GM18951 (cell line): Measurements from ENCODE around the gene CNDP1.

Source experiments
- POLR2A ChIP-seq: IDR thresholded peaks from 4 replicates; pipeline ENCODE4 v1.6.1; 2011; ENCODE audit warnings: mild to moderate bottlenecking; ENCODE audit not compliant: insufficient read length, insufficient read depth; ENCODE audit errors: extremely low read depth
- in situ Hi-C: fragments of 300-500 bp; cut with MboI; formaldehyde crosslinking; loops from one replicate; pipeline ENCODE4 v1.12.0; 2022; ENCODE audit warnings: low sequenced_read_pairs, mixed read lengths, inconsistent platforms; ENCODE audit not compliant: unreplicated experiment

CNDP1 gene

DNA sequence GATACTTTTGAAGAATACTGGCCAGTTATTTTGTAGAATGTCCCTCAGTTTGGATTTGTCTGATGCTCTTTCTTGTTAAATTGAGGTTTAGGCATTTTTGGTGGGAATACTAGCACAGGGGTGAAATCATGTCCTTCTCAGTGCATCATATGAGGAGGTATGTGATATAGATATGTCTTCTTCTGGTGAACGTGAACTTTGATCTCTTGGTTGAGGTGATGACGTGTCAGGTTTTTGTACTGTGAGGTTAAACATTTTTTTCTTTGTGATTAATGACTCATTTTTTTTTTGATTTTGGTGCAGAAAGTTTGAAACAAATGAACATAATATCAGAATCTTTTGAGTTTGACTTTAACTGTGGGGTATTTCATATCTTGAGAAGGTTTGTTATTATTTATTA is 74.4 kb downstream of the CNDP1 start:
- in situ Hi-C loops = loop anchor here (25.0 kb wide), 1 partner anchor 1754 kb away; no protein-coding TSS in a partner anchor
- TF ChIP-seq POLR2A = no peak

GRCh38 chr18:74609535-74609934 is 75.2 kb downstream of the CNDP1 start:
- in situ Hi-C loops = loop anchor here (25.0 kb wide), 1 partner anchor 1753 kb away; no protein-coding TSS in a partner anchor
- no peak for TF ChIP-seq POLR2A

GRCh38 chr18:74610051-74610615 is 75.8 kb downstream of the CNDP1 start:
- in situ Hi-C loops = loop anchor here (25.0 kb wide), 1 partner anchor 1752 kb away; no protein-coding TSS in a partner anchor

DNA sequence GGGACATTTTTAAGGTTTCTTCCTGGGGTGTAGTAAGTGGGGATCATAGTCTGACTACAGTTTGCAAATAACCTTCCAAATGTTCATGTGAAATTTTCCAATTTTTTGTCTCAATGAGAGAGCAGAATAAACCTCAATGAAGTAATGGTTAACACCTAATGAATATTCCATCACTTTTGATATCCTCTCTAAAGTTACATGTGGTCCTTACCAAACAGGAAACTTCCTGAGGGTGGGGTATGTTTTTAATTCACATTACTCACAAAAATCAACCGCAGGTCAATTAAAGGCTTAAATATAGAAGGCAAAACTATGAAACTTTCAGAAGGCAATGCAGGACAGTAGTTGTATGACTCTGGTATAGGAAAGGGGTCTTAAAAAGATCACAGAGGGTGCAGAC is 76.6 kb downstream of the CNDP1 start:
- no peak for TF ChIP-seq POLR2A
- in situ Hi-C loops = loop anchor here (25.0 kb wide), 1 partner anchor 1751 kb away; no protein-coding TSS in a partner anchor

More at GRCh38 chr18:74610051-74610615, 75.8 kb downstream of the CNDP1 start:
- TF ChIP-seq POLR2A = no peak

DNA sequence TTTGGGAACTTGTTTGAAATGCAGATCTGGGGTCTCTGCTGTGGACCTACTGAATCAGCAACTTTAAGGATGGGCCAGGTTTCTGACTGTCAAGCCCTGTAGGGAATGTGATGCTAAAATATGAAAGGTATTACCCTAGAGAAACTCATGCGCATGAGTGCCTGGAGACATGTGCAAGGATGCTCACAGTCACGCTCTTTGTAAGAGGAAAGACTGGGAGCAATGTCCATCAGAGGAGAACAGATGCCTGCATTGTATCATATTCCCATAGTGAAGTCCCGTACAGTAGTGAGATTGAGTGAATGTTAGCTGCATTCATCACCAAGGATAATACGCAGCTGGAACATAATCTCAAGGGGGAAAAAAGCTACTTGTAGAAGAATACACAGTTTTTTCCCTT is 77.5 kb downstream of the CNDP1 start:
- in situ Hi-C loops = loop anchor here (25.0 kb wide), 1 partner anchor 1751 kb away; no protein-coding TSS in a partner anchor

DNA sequence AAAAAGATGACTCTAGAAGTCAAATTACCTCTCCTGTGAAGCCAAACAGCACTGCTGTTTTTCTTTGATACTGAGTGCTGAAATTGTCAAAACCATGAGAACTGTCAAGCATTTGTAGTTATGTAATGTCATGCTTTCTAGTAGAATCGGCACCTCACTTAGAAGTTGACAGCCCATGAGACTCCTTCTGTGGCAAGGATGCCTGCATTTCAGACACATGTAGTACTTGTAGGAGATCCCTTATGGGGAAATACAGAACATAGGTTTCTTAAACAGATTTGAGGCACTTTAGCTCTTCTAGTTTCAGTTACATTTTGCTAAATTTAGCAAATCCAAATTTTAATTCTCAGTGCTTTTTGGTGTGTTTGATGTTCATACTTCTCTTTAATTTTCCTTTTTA is 79.1 kb downstream of the CNDP1 start:
- in situ Hi-C loops = loop anchor here (25.0 kb wide), 1 partner anchor 1749 kb away; no protein-coding TSS in a partner anchor
- no peak for TF ChIP-seq POLR2A

More for the DNA sequence above, 77.5 kb downstream of the CNDP1 start:
- TF ChIP-seq POLR2A = no peak

DNA sequence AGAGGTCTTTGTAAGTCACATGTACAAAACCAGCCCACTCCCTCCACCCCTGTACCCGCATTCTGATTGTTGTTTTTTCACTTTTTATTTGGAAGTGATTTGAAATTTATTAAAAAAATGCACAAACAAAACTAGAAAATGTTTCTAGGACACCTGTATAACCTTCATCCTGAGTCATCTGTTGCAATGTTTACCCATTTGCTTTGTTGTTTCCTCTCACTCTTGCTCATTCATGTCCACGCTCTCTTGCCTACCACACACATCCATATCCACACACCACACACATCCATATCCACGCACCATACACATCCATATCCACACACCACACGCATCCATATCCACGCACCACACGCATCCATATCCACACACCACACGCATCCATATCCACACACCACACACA is 82.2 kb downstream of the CNDP1 start:
- TF ChIP-seq POLR2A = no peak
- in situ Hi-C loops = loop anchor here (25.0 kb wide), 1 partner anchor 1746 kb away; no protein-coding TSS in a partner anchor

DNA sequence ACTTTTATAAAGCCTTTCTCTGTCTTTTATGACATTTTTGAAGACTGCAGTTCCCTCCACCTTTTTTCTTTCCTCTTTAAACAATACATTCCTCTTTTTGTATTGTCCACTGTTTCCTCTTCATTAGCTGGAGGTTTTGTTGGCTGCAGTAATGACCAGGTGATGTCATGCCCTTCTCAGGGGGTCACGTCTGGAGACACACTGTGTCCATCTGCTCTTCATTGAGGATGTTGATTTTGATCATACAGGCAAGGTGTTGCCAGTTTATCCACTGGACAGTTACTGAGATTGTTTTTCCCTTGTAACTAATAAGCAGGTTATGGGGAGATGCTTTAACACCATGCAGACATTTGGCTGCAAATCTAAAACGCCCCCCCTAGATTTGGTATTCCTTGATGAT is 83.2 kb downstream of the CNDP1 start:
- in situ Hi-C loops = loop anchor here (25.0 kb wide), 1 partner anchor 1745 kb away; no protein-coding TSS in a partner anchor
- no peak for TF ChIP-seq POLR2A

DNA sequence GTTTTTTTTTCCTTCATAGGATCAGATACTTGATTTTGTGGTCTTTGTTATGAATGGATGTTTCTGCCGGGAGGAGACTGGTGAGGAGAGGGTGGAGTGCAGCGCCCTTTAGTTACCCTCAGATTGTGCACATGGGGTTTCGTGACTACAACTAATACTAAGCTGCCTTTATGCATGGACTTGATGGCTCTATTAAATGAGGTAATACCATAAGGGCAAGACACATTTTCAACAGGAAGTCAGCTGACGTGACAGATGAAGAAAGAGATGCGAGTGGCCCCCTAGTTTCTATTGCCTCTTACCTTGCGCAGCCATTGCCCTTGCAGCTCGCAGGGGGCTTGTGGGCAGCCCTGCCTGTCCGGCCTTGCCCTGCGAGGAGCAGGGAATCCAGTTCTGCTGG is 87.8 kb downstream of the CNDP1 start:
- in situ Hi-C loops = loop anchor here (25.0 kb wide), 1 partner anchor 1740 kb away; no protein-coding TSS in a partner anchor
- no peak for TF ChIP-seq POLR2A

GRCh38 chr18:74623047-74623816 is 88.9 kb downstream of the CNDP1 start:
- in situ Hi-C loops = loop anchor here (25.0 kb wide), 1 partner anchor 1739 kb away; no protein-coding TSS in a partner anchor
- no peak for TF ChIP-seq POLR2A

DNA sequence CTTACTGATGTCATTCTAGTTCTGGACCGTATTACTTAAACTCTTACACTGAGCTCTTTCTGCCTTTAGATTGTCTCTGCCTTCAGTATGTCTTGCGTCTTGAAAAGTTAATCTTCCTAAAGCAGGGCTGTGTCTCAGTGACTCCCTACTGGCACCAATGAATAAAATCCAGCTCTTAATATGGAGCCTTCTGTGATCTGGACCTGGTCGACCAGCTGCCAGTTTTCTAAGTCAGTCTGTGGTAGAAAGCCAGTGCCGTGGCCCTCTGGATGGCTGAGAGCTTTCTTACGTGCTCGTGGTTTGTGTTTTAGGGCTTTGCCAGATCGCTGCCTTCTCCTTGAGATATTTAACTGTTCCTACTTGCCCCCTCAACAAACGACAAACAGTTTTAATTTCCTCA is 90.2 kb downstream of the CNDP1 start:
- TF ChIP-seq POLR2A = no peak
- in situ Hi-C loops = loop anchor here (25.0 kb wide), 1 partner anchor 1738 kb away; no protein-coding TSS in a partner anchor

GRCh38 chr18:74625157-74625556 is 90.9 kb downstream of the CNDP1 start:
- no peak for TF ChIP-seq POLR2A
- in situ Hi-C loops = no loop called here

DNA sequence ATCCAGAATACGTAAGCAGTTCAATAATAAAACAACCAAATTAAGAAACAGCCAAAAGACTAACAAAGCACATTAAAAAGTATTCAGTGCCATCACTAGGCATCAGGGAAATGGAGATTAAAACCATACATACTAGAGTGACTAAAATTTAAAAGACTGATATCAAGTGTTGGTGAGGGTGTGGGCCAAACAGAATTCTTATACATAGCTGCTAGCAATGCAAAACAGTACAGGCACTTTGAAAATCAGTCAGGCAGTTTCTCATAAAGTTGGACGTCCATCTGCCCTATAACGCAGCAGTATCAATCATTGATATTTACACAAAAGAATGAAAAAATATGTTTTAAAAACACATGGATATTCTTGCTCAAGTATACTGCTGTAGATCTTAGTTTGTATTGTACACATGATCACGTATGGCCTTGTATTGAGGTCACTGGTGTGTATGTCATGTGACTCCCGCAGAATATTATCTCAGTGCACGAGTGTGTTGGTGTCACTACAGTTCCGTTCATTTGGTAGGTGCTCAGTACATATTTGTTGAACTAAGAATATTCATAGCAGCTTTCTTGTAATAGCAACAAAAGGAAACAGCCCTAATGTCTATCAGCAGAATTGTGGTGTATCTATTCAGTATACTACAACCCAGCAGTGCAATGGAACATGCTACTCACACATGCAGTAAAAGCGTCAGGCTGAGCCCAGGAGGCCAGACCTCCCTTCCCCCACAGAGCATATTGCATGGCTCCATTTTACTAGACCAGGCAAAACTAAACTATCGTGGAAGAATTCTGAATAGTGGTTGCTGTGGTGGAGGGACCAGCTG is 92.0 kb downstream of the CNDP1 start:
- TF ChIP-seq POLR2A = no peak
- in situ Hi-C loops = no loop called here

DNA sequence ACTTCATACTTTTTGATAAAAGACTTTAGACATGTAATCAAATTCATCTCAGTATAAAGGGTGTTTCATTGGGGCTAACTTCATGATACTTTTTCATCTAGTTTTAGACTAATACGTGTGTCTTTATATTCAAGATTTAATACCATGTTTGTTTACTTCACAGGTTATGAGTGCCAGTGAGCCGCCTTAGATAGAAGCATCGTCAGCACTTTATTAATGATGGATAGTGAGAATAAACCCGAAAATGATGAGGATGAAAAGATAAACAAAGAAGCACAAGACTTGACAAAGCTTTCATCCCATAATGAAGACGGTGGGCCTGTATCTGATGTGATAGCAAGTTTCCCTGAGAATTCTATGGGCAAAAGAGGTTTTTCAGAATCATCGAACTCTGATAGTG is 96.5 kb downstream of the CNDP1 start:
- in situ Hi-C loops = no loop called here
- TF ChIP-seq POLR2A = no peak
